Breast epithelium (tissue), 4 donors: ENCODE data around the gene SPECC1L. TPM values are rescaled to one million over a fixed set of nuclear protein-coding genes. Genes with fewer than 3 reads are reported as not detected.
"Not testable (repeated sequence)": the region's sequence is repeated elsewhere in the genome, so short reads cannot be mapped to it uniquely, and the experiment has no call there.

Experiments
- DNase-seq, 2 donors: peaks; one replicate each; pipeline ENCODE4 v3.0.0-alpha.2; 2019; ENCODE audit warnings: low spot score in 2 of 2
- H3K27ac ChIP-seq, 2 donors: fragments of 200-600 bp; sonication (generic) in 1 of 2; one replicate each; pipeline ENCODE4 v1.5.1; 2016 to 2019; ENCODE audit warnings: mild to moderate bottlenecking in 1 of 2
- H3K27me3 ChIP-seq, 2 donors: fragments of 200-600 bp; sonication (generic) in 1 of 2; one replicate each; pipeline versions ENCODE4 v1.5.1 to v1.6.0; 2017 to 2019; ENCODE audit warnings: control low read depth in 1 of 2, mild to moderate bottlenecking in 1 of 2
- H3K36me3 ChIP-seq: fragments of 200-600 bp; one replicate; pipeline ENCODE4 v1.5.1; 2019
- H3K4me1 ChIP-seq, 2 donors: fragments of 200-600 bp; sonication (generic); one replicate each; pipeline ENCODE4 v1.5.1; 2016 to 2019; ENCODE audit warnings: control low read depth in 1 of 2
- H3K4me3 ChIP-seq, 3 donors: fragments of 200-600 bp; sonication (generic); 1 replicate in 2 of 3; 2 replicates in 1 of 3; pipeline ENCODE4 v1.5.1; 2016 to 2019; ENCODE audit warnings: mild to moderate bottlenecking in 3 of 3, moderate library complexity in 2 of 3
- H3K9me3 ChIP-seq, 2 donors: fragments of 200-600 bp; sonication (generic) in 1 of 2; one replicate each; pipeline ENCODE4 v1.5.1; 2016 to 2019; ENCODE audit warnings: control low read depth in 1 of 2
- POLR2A ChIP-seq: fragments of 450-650 bp; IDR thresholded peaks from one replicate; pipeline ENCODE4 v1.6.1; 2016; ENCODE audit warnings: antibody characterized with exemption, mild to moderate bottlenecking, moderate library complexity
- POLR2AphosphoS5 ChIP-seq, 3 donors: sonication (generic); formaldehyde crosslinking; IDR thresholded peaks; one replicate each; pipeline ENCODE4 v1.6.1; 2017; ENCODE audit warnings: antibody characterized with exemption in 3 of 3
- intact Hi-C: fragments of 100-400 bp; cut with DNase I; formaldehyde crosslinking; loops from one replicate; pipeline ENCODE4 v1.15.1; 2023; ENCODE audit warnings: low total_unique reads
- total RNA-seq, 3 donors: library from RNA; depleted of rRNA; stranded (reverse); fragments of >200 nt; gene quantifications; one replicate each; pipeline ENCODE4 v1.1.0, GENCODE V29; 2016
- TF ChIP-seq, protein P1 (sequence below), 3 donors: fragments of 450-650 bp; IDR thresholded peaks; one replicate each; pipeline ENCODE4 v1.5.1; 2016 to 2017; ENCODE audit warnings: antibody characterized with exemption in 3 of 3, mild to moderate bottlenecking in 3 of 3, moderate library complexity in 3 of 3

SPECC1L gene
- total RNA-seq, 3 donors from 2014 or later = 33.4 to 61.0 (median 53.7) TPM

DNA sequence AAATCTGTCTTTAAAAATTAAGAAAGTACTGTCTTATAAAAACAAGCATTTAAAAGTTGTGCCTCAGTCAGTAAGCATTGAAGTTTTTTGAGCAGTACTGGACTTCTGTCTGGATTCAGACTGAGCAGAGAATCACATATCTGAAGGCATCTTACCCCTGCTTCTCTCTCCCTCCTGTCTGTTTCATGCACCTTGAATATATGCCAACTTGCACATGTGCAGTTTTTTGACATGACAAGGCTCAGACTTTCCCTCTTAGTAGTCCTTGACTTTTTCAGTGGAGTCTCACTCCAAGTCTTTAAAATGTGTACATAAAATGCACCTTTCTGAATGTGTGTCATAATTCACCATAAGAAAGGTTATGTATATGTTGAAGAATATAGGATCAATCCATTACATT, 19.8 kb downstream of the SPECC1L start:
- TF ChIP-seq POLR2AphosphoS5 (IDR thresholded peaks at IDR 0.05) = no peak
- no peak for TF ChIP-seq POLR2A
- TF ChIP-seq, protein P1, sequence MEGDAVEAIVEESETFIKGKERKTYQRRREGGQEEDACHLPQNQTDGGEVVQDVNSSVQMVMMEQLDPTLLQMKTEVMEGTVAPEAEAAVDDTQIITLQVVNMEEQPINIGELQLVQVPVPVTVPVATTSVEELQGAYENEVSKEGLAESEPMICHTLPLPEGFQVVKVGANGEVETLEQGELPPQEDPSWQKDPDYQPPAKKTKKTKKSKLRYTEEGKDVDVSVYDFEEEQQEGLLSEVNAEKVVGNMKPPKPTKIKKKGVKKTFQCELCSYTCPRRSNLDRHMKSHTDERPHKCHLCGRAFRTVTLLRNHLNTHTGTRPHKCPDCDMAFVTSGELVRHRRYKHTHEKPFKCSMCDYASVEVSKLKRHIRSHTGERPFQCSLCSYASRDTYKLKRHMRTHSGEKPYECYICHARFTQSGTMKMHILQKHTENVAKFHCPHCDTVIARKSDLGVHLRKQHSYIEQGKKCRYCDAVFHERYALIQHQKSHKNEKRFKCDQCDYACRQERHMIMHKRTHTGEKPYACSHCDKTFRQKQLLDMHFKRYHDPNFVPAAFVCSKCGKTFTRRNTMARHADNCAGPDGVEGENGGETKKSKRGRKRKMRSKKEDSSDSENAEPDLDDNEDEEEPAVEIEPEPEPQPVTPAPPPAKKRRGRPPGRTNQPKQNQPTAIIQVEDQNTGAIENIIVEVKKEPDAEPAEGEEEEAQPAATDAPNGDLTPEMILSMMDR (IDR thresholded peaks at IDR 0.05) = no peak
- Histone ChIP-seq H3K4me3 (no peak overlapping the region), H3K36me3 (no peaks in the 10 kb centered on the region), H3K27me3 (no peaks in the 10 kb centered on the region), H3K27ac (peak overlapping the region; percentile 76 to 87), H3K9me3 (no peaks in the 10 kb centered on the region), H3K4me1 (peaks cover 0 to 14% of the 10 kb centered on the region in 2 donors)
- intact Hi-C loops = no loop called here
- DNase-seq = no peak

DNA sequence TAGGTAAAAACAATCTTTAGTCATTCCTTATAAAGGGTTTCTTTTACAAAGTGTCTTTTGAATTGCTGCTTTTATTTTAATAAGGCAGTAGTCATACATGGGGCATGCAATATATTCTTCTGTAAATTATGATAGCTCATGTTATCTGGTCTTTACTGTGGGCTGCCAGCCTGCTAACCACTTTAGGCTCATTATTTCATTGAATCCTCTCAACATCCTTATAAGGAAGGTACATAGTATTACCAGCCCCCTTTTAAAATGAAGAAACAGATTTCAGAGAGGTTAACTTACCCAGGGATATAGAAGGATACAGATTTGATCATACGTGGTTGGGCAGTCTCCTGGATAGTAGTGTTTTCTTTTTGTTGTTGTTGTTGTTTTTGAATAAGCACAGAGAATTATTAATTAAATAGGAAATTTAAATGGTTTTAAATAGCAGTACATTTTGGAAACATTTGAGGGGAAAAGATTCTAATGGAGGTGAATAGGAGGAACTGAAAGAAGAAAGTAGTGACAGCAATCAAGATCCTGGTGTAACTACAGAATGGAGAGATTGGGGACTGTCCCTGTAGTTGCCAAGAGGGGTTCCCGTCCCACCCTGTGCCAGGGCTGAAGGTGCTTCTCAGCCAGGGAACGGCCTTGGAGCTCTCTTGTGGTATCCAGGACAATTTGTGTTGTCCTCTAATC, 21.0 kb downstream of the SPECC1L start:
- Histone ChIP-seq H3K4me3 (no peak overlapping the region), H3K9me3 (no peaks in the 10 kb centered on the region), H3K36me3 (no peaks in the 10 kb centered on the region), H3K27me3 (no peaks in the 10 kb centered on the region), H3K27ac (peak overlapping the region; percentile 73 to 76), H3K4me1 (peaks cover 0 to 14% of the 10 kb centered on the region in 2 donors)
- DNase-seq = no peak
- TF ChIP-seq POLR2A = no peak
- intact Hi-C loops = no loop called here

DNA sequence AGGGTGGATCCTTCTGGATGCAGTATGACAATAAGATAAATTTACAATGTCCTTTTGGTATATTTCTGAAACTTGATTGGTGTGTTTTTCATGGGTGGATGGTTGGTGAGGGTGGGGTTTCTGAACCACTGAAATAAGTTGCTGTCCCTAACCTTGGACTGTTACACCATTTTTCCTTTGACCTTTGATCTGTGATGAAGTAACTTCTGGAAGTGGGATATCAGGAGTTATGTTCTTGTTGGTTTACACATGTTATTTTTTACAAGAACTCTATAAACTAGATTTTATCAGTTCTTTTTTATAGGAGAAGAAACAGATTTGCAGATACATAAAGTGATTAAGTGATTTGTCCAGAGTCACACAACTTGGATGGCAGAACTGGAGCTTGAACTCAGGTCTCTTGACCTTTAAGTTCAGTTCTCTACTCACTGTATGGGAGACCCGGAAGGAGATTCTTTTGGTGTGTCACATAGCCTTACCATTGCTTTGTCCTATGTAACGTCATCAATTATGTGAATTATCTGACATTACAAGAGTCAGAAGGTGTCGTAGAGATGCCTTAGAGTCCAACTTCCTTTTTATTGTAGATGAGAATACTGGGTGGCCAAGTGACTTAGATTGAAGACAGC, 21.7 kb downstream of the SPECC1L start:
- peaks cover 0 to 14% of the 10 kb centered on the region in 2 donors for H3K4me1 ChIP-seq
- H3K27me3 ChIP-seq, H3K36me3 ChIP-seq, DNase-seq, H3K4me3 ChIP-seq, H3K9me3 ChIP-seq, intact Hi-C loops: not testable (repeated sequence)
- peak overlapping the region; percentile 73 to 76 for H3K27ac ChIP-seq

- not testable (repeated sequence) for H3K27ac ChIP-seq
Observed at GRCh38 chr22:24294913-24295312, 24.3 kb downstream of the SPECC1L start.

DNA sequence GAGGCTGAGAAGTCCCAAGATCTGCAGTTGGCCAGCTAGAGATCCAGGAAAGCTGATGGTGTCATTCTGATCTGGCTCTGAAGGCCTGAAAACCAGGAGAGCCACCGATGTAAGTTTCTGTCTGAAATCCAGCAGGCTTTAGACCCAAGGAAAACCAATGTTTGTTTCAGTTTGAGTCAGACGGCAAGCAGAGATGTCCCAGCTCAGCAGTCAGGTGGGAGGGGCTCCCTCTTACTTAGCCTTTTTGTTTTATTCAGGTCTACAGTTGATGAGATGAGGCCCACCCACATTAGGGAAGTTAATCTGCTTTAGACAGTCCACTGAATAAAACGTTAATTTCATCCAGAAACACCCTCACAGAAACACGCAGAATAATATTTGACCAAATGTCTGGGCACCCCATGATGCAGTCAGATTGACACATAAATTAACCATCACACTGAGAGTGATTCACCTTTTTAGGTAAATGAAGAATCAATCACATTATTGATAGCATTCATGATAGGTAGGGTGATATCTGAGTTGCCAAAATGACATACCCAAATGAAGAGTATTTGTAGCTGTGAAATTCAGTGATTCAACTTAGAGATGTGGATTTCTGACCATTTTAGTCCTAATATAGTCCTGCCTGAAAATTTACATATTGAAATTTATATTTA, 28.0 kb downstream of the SPECC1L start:
- H3K4me1 ChIP-seq, H3K36me3 ChIP-seq, DNase-seq, H3K9me3 ChIP-seq, intact Hi-C loops, H3K4me3 ChIP-seq, H3K27me3 ChIP-seq: not testable (repeated sequence)
- H3K27ac ChIP-seq = peak overlapping the region in 1 of 2 donors; percentile 38

More at GRCh38 chr22:24294913-24295312, 24.3 kb downstream of the SPECC1L start:
- DNase-seq, H3K27me3 ChIP-seq, H3K4me1 ChIP-seq, intact Hi-C loops, H3K36me3 ChIP-seq, H3K4me3 ChIP-seq, H3K9me3 ChIP-seq: not testable (repeated sequence)

GRCh38 chr22:24300522-24300921, 29.9 kb downstream of the SPECC1L start:
- H3K4me1 ChIP-seq = peaks cover 0 to 16% of the 10 kb centered on the region in 2 donors

DNA sequence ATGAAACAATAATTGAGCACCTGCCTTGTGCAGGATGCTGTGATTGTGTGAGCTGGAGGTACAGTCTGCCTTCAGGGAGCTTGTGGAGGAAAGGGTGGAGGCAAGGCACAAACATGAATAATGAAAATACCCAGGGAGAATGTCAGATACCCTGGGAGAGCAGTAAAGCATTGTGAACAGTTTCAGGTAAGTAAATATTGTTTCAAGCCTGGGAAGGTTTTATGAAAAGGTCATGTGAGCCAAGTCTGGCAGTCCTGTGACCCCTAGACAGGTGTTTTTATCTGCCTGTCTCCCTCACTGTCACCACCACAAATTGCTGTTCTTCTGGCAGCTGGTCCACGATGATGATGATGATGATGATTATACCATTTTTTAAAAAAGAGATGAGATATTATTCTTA, 32.0 kb downstream of the SPECC1L start:
- DNase-seq = no peak
- Histone ChIP-seq H3K4me1 (peaks cover 0 to 16% of the 10 kb centered on the region in 2 donors), H3K27me3 (no peaks in the 10 kb centered on the region), H3K4me3 (no peak overlapping the region), H3K9me3 (no peaks in the 10 kb centered on the region), H3K36me3 (no peaks in the 10 kb centered on the region), H3K27ac (peak overlapping the region; percentile 85 to 87)
- TF ChIP-seq POLR2A (no peak), POLR2AphosphoS5 (IDR thresholded peaks at IDR 0.05) (no peak)
- TF ChIP-seq, protein P1 (IDR thresholded peaks at IDR 0.05) = no peak
- intact Hi-C loops = no loop called here

More at GRCh38 chr22:24300522-24300921, 29.9 kb downstream of the SPECC1L start:
- peak overlapping the region; percentile 19 to 85 for H3K27ac ChIP-seq
- DNase-seq, H3K36me3 ChIP-seq, H3K9me3 ChIP-seq, H3K27me3 ChIP-seq, H3K4me3 ChIP-seq, intact Hi-C loops: not testable (repeated sequence)
